GM18951 (cell line): ENCODE data around the gene MBP.

Experiments used
- POLR2A ChIP-seq: IDR thresholded peaks from 4 replicates; pipeline ENCODE4 v1.6.1; 2011; ENCODE audit warnings: mild to moderate bottlenecking; ENCODE audit not compliant: insufficient read length, insufficient read depth; ENCODE audit errors: extremely low read depth
- in situ Hi-C: fragments of 300-500 bp; cut with MboI; formaldehyde crosslinking; loops from one replicate; pipeline ENCODE4 v1.12.0; 2022; ENCODE audit warnings: low sequenced_read_pairs, mixed read lengths, inconsistent platforms; ENCODE audit not compliant: unreplicated experiment

The MBP gene

GRCh38 chr18:77132369-77133050, at the start of gene MBP:
MBP (minus strand) TSS chr18:77132783; CDS start chr18:77105261, 27,522 bp downstream.
- in situ Hi-C loops, result no loop called here
- TF ChIP-seq POLR2A, result peak; percentile 83

- TF ChIP-seq POLR2A, result no peak
- in situ Hi-C loops, result no loop called here
Measured at GRCh38 chr18:77181950-77182707, 49.5 kb upstream of the MBP start.

- no peak for TF ChIP-seq POLR2A
- in situ Hi-C loops, result no loop called here
Measured at GRCh38 chr18:77178559-77178958, 46.0 kb upstream of the MBP start.

GRCh38 chr18:77177009-77177408, 44.4 kb upstream of the MBP start:
- in situ Hi-C loops, result no loop called here
- TF ChIP-seq POLR2A, result no peak

GRCh38 chr18:77173275-77174030, 40.9 kb upstream of the MBP start:
- in situ Hi-C loops, result no loop called here
- no peak for TF ChIP-seq POLR2A

GRCh38 chr18:77170890-77171410, 38.4 kb upstream of the MBP start:
- TF ChIP-seq POLR2A, result no peak

GRCh38 chr18:77168811-77169311, 36.3 kb upstream of the MBP start:
- in situ Hi-C loops, result no loop called here
- no peak for TF ChIP-seq POLR2A

More at GRCh38 chr18:77170890-77171410, 38.4 kb upstream of the MBP start:
- in situ Hi-C loops, result no loop called here

- no peak for TF ChIP-seq POLR2A
- in situ Hi-C loops, result no loop called here
Measured at GRCh38 chr18:77167251-77167650, 34.7 kb upstream of the MBP start.

- in situ Hi-C loops, result no loop called here
- no peak for TF ChIP-seq POLR2A
Measured at GRCh38 chr18:77166523-77166922, 33.9 kb upstream of the MBP start.

GRCh38 chr18:77165503-77166188, 33.1 kb upstream of the MBP start:
- in situ Hi-C loops, result no loop called here
- TF ChIP-seq POLR2A, result no peak

GRCh38 chr18:77164763-77165485, 32.3 kb upstream of the MBP start:
- no peak for TF ChIP-seq POLR2A
- in situ Hi-C loops, result no loop called here

- in situ Hi-C loops, result no loop called here
- TF ChIP-seq POLR2A, result no peak
Measured at GRCh38 chr18:77164026-77164425, 31.4 kb upstream of the MBP start.
